Measurements from ENCODE around the gene GATA5.

The GATA5 gene

DNA sequence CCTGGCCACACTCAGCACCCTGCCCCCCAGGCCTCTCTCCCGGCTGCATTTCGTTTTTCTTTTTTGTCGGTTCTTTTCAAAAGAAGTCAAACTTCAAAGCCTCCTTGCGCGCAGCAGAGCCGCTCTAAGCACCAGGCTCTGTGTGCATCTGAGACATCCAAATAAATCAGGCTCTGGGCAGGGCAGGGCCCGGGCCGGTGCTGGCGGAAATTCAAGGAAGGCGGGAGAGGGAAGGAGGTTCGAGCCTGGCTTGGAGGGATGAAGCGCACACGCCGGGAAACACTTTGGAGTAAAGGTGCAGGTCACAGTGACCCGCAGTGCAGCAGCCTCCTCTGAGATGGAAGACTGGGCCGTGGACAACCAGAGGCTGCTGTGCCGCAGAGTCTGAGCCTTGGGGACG, 5.8 kb downstream of the GATA5 start:
- no peak for DNase-seq

GRCh38 chr20:62469352-62469751, 6.4 kb downstream of the GATA5 start:
- DNase-seq, result no peak

DNA sequence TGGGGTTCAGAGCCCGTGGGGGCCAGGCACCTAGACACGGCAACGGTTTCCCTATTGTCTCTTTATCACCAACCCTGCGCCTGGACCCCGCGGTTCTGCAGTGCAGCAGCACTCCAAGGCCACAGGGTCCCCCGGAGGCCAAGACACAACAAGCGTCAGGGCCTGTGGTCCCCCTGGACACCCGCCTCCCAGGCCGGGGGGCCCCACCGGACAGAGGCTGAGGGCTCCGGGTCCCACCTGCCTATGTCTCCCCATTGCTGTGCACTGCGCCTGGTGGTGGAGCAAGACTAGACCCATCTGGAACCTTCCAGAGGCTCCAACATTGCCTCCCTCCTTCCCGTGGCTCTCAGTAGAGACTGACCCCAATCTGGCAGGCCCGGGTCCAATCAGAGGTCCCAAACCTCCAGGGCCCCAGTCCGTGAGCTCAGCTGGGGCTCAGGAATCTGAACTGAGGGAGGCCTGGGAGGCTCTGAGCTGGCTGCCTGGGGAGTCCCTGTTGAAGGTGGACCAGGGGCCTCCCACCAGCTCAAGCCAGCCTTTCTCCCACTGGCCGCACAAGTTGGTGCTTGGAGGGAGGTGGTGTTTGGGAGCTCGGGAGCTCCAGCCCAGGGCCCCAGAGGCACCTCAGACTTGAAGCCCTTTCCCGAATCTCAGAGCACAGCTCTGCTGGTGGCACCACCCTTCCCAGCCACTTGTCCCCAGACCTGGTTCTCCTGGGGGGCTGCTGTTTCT, 8.8 kb downstream of the GATA5 start:
- no peak for DNase-seq

- no peak for DNase-seq
Measured at GRCh38 chr20:62466072-62466760, 9.6 kb downstream of the GATA5 start.

- DNase-seq, result no peak
Measured at GRCh38 chr20:62464990-62465389, 10.8 kb downstream of the GATA5 start.

DNA sequence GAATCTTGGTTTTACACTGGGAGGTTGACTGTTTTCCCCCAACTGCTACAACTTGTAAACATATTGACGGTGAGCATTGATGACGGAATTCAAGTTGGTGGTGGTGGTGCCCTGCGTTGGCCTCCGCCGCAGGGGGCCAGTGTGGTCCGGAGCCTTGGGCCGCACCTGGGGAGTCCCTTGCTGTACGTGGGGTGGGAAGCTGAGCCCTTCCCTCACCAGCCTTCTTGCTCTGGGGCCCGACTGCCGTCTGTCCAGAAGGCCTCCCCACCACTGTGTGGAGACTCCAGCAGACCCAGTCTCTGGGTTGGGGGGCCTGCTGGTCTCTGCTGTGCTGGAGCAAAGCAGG, 11.4 kb downstream of the GATA5 start:
- DNase-seq, result no peak

DNA sequence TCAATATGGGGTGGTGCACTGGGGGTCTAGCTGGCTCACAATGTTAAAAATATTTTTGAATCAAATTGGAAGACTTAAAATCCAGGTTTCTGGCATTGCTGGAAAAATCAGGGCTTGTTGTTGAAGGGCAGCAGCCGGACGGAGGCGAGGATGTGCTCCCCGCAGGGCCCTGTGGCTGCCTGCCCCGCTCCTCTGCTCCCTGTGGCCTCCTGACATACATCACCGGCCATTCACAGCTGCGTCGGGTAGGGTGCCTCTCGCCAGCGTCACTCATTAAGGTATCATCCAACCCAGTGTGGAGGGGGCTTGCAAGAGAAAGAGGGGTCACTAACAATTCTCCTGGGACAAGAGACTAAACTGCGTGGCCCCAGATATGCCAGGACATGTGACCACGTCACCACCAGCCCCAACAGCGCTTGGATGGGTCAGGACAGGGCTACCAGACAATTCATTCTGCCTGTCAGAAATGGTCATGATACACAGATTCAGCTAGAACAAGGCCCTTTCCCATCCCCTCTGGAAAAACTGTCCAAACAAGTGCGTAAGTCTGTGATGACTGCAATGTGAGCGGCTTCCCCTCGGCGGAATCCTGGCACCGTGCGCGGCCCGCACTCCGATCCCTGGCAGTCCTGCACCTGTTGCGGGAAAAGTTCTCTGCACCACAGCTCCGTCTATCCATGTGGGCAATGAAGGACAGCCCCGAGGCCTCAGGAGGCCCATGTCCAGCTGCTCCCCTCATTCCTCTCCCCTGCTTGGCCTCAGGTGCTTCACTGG, 12.0 kb downstream of the GATA5 start:
- DNase-seq, result no peak

- DNase-seq, result no peak
Measured at GRCh38 chr20:62462976-62463592, 12.7 kb downstream of the GATA5 start.

DNA sequence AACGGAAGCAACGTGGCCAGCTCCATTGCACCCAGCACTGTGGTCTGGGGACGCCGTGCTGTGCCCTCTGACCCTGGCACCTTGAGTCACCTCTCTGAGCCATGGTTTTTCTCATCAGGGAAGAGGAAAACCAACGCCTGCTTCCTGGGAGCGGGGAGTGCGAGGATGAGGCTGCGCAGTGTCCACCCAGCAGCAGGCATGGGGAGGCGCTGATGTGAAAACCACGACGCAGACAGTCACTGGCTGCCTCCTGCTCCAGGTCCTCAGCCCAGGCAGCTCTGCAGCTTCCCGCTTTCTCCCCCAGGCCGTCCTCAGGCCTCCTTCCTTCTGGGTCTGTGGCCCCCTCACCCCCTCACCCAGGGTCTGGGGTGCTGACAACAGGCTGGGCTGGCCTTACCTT, 14.0 kb downstream of the GATA5 start:
- no peak for DNase-seq

- DNase-seq, result no peak
Measured at GRCh38 chr20:62461157-62461556, 14.6 kb downstream of the GATA5 start.

GRCh38 chr20:62460678-62461077, 15.1 kb downstream of the GATA5 start:
- no peak for DNase-seq

GRCh38 chr20:62459488-62459887, 16.3 kb downstream of the GATA5 start:
- no peak for DNase-seq

DNA sequence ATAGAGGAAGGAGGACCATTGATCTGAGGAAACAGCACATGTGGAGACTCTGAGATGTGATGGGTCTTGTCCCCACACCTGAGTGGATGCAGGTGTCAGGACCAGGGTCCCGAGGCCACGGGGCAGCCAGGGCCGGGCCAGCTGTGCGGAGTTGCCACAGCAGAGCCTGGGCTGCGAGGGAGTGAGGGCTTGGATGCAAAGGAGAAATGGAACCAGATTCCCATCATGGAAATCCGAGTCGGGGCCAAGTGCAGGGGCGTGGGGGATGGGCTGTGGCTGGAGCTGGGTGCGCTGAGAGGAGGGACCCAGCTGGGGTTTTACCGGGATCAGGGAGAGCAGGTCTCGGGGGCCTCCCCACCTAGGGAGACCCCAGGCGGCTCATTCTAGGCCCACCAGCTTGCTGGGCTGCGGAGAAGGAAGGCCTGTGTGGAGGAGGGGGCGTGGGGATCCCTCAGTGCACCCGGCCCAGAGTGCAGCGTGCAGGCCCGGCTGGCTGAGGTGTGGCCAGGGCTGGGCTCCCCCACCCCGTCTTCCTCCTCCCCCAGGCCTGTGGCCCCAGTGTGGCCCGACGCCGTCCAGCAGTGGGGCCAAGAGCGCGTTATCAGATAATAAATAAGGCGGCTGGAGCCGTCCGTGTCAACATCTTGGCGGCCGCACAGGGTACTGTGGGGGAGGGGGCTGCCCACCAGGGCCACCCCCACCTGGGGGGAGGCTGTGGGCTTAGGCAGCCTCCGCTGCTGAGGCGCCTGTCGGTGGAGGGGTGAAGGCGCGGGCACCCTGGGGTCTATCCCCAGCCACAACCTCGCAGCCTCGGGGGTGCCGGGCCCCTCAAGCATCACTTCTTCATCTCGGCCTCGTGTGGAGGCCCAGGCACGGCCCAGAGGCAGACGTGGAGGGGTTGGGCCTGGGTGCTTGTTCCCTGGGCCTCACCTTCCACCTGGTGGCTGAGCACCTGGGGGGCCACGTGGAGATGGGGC, 17.2 kb downstream of the GATA5 start:
- DNase-seq, result no peak

DNA sequence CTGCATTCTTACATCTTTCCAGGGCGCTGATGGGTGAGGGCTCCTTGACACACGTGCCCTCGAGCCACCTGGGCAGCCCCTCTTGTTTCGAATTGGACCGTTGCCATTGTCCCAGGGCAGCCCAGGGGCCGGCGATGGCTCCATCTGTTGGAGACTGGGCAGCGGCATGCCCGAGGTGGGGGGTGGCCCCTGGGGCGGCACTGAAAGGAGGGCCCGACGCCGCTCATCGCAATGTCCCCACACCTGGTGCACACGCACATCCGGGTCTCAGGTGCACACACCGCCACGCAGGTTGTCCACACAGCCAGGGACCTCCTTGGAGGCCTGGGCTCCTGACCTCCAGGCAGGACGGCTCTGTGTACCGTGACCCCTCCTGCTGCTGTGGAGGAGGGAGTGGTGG, 18.0 kb downstream of the GATA5 start:
- DNase-seq, result no peak

DNA sequence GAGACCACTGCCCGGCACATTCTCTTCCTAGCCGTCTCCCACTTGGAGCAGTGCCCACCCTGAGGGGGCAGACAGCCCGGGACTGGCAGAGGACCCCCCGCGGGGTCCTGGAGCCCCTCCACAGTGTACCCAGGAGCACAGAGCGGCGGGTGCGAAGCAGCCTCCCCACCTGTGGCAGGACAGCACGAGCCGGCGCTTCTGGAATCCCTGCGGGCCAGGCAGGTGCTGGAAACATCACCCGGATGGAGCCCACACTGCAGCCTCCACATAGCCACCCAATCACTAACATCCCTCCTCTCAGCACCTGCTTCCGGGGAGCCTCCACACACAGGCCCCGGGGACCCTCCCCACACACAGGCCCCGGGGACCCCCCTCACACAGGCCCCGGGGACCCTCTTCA, 18.7 kb downstream of the GATA5 start:
- DNase-seq, result no peak

GRCh38 chr20:62455929-62456328, 19.9 kb downstream of the GATA5 start:
- DNase-seq, result no peak

GRCh38 chr20:62454904-62455636, 20.7 kb downstream of the GATA5 start:
- DNase-seq, result no peak

DNA sequence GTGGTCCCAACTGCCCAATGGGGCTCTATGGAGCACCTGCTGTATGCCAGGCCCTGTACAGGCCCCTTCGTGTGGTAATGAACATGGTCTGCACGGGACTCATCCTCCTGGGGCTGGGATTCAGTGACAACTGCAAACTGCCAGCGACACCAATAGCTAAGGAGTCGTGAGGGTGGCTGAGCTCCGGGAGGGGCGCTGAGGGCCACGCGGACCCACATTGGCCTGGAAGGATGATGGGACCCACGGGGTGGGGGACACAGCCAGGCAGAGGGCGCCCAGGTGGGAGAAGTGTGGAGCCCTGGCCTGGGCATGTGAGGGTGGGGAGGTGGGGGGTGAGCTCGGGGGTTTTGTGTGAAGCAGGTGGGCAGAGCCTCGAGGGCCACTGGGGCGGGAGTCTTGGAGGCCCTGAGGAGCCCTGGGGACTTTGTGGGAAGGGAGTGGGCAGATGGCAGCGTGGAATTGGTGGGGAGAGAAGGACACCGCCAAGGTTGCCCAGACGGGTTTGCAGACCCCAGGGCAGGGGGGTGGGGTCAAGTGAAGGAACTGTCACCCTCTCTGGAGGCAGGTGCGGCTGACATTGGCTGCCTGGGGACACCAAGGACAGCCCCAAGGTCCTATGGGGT, 22.5 kb downstream of the GATA5 start:
- no peak for DNase-seq

- DNase-seq, result no peak
Measured at GRCh38 chr20:62452475-62453095, 23.2 kb downstream of the GATA5 start.

- no peak for DNase-seq
Measured at GRCh38 chr20:62451970-62452369, 23.8 kb downstream of the GATA5 start.

Measured in activated CD4-positive, alpha-beta T cell treated with anti-CD3 and anti-CD28 coated beads, Interleukin-2, amount 50 U/mL, for 16 hours (primary cell).